GM18951 (cell line): ENCODE results near the gene KATNB1.
"Not testable (repeated sequence)": the region's sequence is repeated elsewhere in the genome, so short reads cannot be mapped to it uniquely, and the experiment has no call there.

ENCODE experiments used
- POLR2A ChIP-seq: IDR thresholded peaks from 4 replicates; pipeline ENCODE4 v1.6.1; 2011; ENCODE audit warnings: mild to moderate bottlenecking; ENCODE audit not compliant: insufficient read length, insufficient read depth; ENCODE audit errors: extremely low read depth
- in situ Hi-C: fragments of 300-500 bp; cut with MboI; formaldehyde crosslinking; loops from one replicate; pipeline ENCODE4 v1.12.0; 2022; ENCODE audit warnings: low sequenced_read_pairs, mixed read lengths, inconsistent platforms; ENCODE audit not compliant: unreplicated experiment

Gene KATNB1

DNA sequence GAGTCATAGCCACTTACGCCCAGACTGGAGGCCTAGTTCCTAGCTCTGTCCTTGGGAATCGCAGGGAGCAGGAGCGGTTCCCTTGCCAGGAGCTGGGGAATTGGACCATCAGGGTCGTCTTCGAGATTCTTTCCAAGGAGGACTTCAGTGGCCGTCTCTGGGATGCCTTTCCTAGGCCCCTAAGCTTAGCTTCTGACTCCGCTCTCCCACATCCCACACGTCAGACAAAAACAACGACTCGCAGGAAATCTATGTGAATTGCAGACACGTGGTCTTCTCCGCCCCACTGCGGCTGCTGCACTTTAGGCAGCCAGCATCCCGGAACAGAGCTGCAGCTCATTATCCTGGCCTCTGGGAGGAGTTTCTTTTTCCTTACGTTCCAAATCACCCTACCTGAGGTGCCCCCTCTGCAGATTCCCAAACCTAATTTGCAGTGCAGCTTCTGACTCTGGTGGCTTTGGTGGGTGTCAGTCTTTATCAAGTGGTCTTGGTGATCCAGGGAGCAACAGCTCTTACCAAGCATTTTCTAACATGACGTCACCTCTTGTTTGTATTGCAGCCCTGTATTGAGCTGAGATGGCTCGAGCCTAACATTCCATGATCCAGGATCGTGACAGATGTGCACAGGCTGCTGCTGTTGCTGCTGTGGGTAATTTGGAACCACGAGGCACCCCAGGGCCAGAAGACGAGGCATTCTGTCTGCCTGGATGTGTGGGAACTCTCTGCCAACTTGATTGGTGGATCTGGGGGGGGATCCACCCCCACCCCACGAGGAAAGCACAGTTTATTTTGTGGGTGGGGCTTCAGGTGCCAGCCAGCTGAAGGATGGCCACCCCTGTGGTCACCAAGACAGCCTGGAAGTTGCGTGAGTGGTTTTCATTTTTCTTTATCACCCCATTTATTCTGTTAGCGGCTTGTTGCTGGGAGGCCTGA, 1.1 kb downstream of the KATNB1 start:
- in situ Hi-C loops, result no loop called here
- TF ChIP-seq POLR2A, result no peak

- no peak for TF ChIP-seq POLR2A
- in situ Hi-C loops, result no loop called here
Observed at GRCh38 chr16:57738844-57739243, 3.3 kb downstream of the KATNB1 start.

DNA sequence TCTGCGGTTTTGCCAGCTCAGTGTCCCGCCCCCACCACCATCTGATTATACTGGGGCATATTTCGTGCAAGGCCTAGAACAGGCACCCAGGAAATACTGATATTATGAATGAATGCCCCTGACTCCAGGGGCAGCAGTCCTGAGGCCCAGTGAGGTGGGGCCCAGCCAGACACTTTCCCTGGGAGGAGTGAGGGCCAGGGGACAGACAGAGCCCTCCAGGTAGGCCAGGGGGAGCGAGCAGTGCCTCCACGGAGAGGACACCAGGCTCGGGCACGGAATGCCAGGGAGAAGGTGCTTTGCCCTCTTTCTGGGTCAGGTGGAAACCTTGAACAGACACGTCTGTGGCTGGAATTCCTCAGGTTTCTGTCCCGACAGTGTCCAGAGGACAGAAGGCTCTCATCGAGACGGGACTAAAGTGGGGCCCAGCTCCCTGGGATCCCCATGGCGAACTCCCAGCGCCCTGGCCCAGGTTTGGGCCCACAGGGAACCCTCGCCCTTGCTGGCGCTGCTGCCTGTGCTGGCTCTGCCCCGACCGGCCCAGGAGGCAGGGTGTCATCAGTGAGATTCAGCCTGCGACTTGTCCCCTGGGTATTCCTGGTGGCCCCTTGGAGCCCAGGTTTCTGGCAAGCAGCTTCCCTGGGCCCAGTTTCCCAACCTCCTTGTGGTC, 4.3 kb downstream of the KATNB1 start:
- in situ Hi-C loops, result no loop called here
- no peak for TF ChIP-seq POLR2A

- in situ Hi-C loops, result no loop called here
- TF ChIP-seq POLR2A, result no peak
Observed at GRCh38 chr16:57740423-57741071, 5.0 kb downstream of the KATNB1 start.

DNA sequence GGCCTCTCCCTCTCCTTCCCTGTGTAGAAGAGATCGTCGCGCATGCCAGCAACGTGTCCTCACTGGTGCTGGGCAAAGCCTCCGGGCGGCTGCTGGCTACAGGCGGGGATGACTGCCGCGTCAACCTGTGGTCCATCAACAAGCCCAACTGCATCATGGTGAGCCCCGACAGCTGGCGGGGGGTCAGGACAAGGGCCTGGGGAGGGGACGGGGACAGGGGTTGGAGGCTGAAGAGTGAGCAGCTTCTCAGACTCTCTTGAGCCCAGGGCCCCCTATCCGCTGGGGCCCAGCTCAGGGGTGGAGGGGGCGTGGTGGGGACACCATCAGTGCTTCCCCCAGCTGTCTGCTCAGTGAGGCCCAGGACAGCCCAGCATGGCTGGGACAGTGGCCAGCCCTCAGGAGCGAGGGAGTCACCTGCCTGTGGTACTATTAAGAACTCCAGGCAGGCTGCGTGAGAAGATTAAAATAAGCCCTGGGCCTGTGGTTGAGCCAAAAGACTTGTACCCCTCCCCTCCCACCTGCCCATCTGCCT, 6.2 kb downstream of the KATNB1 start:
- no peak for TF ChIP-seq POLR2A
- in situ Hi-C loops, result no loop called here

GRCh38 chr16:57742543-57742942, 7.0 kb downstream of the KATNB1 start:
- in situ Hi-C loops, result no loop called here
- no peak for TF ChIP-seq POLR2A

GRCh38 chr16:57743458-57743857, 7.9 kb downstream of the KATNB1 start:
- in situ Hi-C loops, result no loop called here
- TF ChIP-seq POLR2A, result no peak

- in situ Hi-C loops, result no loop called here
Observed at GRCh38 chr16:57743886-57744641, 8.5 kb downstream of the KATNB1 start.

DNA sequence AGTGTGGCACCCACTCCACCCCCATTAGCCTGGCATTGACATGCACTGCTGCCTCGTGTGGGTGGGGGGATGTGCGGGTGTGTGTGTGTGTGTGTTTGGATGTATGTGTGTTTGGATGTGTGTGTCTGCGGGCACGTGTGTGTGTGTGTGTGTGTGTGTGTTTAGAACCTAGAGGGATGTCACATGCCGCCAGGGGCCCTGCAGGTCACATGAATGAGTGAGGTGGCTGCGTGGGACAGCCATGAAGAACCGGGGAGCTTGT, 9.0 kb downstream of the KATNB1 start:
- in situ Hi-C loops, result no loop called here
- TF ChIP-seq POLR2A, result no peak

More at GRCh38 chr16:57743886-57744641, 8.5 kb downstream of the KATNB1 start:
- no peak for TF ChIP-seq POLR2A

DNA sequence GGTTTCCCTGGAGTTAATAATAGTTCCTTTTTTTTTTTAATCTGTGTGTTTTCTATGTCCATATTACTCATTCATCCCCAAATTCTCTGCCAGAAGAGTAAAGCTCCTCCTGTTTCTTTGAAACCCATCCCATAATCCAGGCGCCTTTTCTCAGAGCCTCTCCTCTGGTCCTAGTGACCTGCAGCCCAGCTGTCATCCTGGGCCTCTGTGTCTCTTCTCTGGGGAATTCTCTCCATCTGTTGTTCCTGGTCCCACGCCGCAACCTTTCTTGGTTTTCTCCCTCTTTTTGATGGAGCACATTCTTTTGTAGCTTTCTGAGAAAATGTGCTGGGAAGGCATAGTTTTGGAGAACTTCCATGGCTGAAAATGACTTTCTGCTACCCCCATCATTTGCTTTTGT, 10.2 kb downstream of the KATNB1 start:
- in situ Hi-C loops, result no loop called here
- no peak for TF ChIP-seq POLR2A

DNA sequence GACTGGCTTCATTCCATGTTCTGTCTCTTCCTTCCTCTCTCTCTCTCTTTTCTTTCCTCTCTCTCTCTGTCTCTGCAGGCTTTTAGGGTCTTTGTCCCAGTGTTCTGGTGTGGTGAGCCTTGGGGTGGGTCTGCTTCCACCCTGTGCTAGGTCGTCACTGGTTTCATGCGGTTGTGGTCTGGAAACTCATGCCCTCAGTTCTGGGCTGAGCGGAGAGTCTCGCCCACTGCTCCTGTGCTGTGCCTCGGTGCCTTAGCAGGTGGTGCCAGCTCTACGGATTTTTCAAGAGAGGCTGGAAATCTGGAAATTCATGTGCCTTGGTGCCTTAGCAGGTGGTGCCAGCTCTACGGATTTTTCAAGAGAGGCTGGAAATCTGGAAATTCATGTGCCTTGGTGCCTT, 10.7 kb downstream of the KATNB1 start:
- in situ Hi-C loops, result not testable (repeated sequence)

GRCh38 chr16:57747091-57747490, 11.5 kb downstream of the KATNB1 start:
- in situ Hi-C loops, result no loop called here

GRCh38 chr16:57747496-57747895, 11.9 kb downstream of the KATNB1 start:
- no peak for TF ChIP-seq POLR2A
- in situ Hi-C loops, result no loop called here

More at GRCh38 chr16:57747091-57747490, 11.5 kb downstream of the KATNB1 start:
- TF ChIP-seq POLR2A, result no peak

- no peak for TF ChIP-seq POLR2A
- in situ Hi-C loops, result no loop called here
Observed at GRCh38 chr16:57747996-57748395, 12.4 kb downstream of the KATNB1 start.
